Fibroblast of skin of left biceps (primary cell): ENCODE data around the gene TEX47.

ENCODE experiments used
- DNase-seq, 2 experiments: peaks; one replicate each; pipeline ENCODE4 v3.0.0-alpha.2; 2013; ENCODE audit warnings: low read depth in 2 of 2

Gene TEX47

DNA sequence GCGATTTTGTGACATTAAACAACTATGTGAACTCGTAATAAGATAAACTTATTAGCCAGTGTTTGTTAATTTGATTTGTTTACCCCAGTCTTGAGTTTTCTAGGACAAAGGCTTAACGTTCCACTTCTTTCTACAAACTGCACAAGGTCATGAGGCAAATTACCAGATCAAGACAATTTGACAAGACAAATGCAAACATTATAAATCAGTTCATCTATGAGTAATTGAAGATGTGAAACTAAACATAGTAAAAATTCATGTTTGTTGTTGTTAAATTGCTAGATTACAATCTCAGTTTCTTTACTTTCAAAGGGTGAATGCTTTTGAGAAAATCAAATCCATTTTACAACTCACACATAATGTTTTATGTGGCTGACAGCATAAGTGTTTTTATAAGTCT is 49.4 kb downstream of the TEX47 start:
- no peak for DNase-seq
